RWPE1 (cell line): Measurements from ENCODE around the gene XG.

ENCODE experiments used
- CTCF ChIA-PET: fragments of 350-600 bp; sonication (Branson Sonifier 250); formaldehyde crosslinking; extraction: SDS; loops from one replicate; lab custom pipeline; 2021; lab: Yijun Ruan, JAX
- POLR2A ChIA-PET: fragments of 400-600 bp; formaldehyde crosslinking; extraction: SDS; loops from one replicate; lab custom pipeline; 2020; ENCODE audit warnings: antibody characterized with exemption; ENCODE audit not compliant: low non-redundant PET; lab: Yijun Ruan, JAX
- DNase-seq: peaks from one replicate; pipeline ENCODE4 v3.0.0; 2012; ENCODE audit warnings: low spot score
- H3K27ac ChIP-seq: fragments of 450-650 bp; 2 replicates; pipeline ENCODE4 v1.5.1; 2017
- CTCF ChIP-seq: fragments of 450-650 bp; conservative IDR thresholded peaks from 2 replicates; pipeline ENCODE4 v1.5.1; 2017; ENCODE audit warnings: low read depth, mild to moderate bottlenecking

The XG gene

GRCh38 chrX:2857566-2857965, 105.7 kb downstream of the XG start:
- ChIA-PET POLR2A (no interaction called here), CTCF (interaction anchor here (0.6 kb wide), 1 partner anchor 91 kb away, joined by 3 read pairs; no protein-coding TSS in a partner anchor)
- no peak overlapping the region for H3K27ac ChIP-seq
- no peak for DNase-seq
- TF ChIP-seq CTCF = no peak

- no peak for TF ChIP-seq CTCF
- CTCF ChIA-PET = no interaction called here
- POLR2A ChIA-PET = no interaction called here
- no peak for DNase-seq
- no peak overlapping the region for H3K27ac ChIP-seq
These were observed 107.5 kb downstream of the XG start for GRCh38 chrX:2859197-2859797.

- ChIA-PET CTCF (no interaction called here), POLR2A (no interaction called here)
- DNase-seq = no peak
- H3K27ac ChIP-seq = no peak overlapping the region
- TF ChIP-seq CTCF = no peak
These were observed 110.6 kb downstream of the XG start for GRCh38 chrX:2862404-2862803.

GRCh38 chrX:2863646-2864045, 111.8 kb downstream of the XG start:
- H3K27ac ChIP-seq = no peak overlapping the region
- CTCF ChIA-PET = no interaction called here
- POLR2A ChIA-PET = no interaction called here
- no peak for TF ChIP-seq CTCF
- peak; percentile 4 for DNase-seq
